Fibroblast of skin of right quadriceps (primary cell): ENCODE data around the gene MYO5C.
"Not testable (repeated sequence)": the region's sequence is repeated elsewhere in the genome, so short reads cannot be mapped to it uniquely, and the experiment has no call there.

Experiments
- DNase-seq: peaks from one replicate; pipeline ENCODE4 v3.0.0-alpha.2; 2013

The MYO5C gene

GRCh38 chr15:52165494-52166131, 130.0 kb downstream of the MYO5C start:
- DNase-seq = not testable (repeated sequence)

- peak; percentile 25 for DNase-seq
Measured at GRCh38 chr15:52164631-52165265, 130.9 kb downstream of the MYO5C start.

- DNase-seq = no peak
Measured at GRCh38 chr15:52163321-52164190, 132.0 kb downstream of the MYO5C start.

GRCh38 chr15:52162876-52163275, 132.7 kb downstream of the MYO5C start:
- DNase-seq = no peak

GRCh38 chr15:52162260-52162659, 133.3 kb downstream of the MYO5C start:
- DNase-seq = peak; percentile 8

- no peak for DNase-seq
Measured at GRCh38 chr15:52161406-52161966, 134.1 kb downstream of the MYO5C start.

GRCh38 chr15:52159645-52160044, 136.0 kb downstream of the MYO5C start:
- no peak for DNase-seq

GRCh38 chr15:52158084-52158765, 137.4 kb downstream of the MYO5C start:
- no peak for DNase-seq

GRCh38 chr15:52155878-52156277, 139.7 kb downstream of the MYO5C start:
- DNase-seq = no peak

- no peak for DNase-seq
Measured at GRCh38 chr15:52154896-52155865, 140.4 kb downstream of the MYO5C start.

GRCh38 chr15:52153900-52154895, 141.4 kb downstream of the MYO5C start:
- no peak for DNase-seq

GRCh38 chr15:52151353-52151752, 144.3 kb downstream of the MYO5C start:
- DNase-seq = no peak

- DNase-seq = no peak
Measured at GRCh38 chr15:52150871-52151270, 144.7 kb downstream of the MYO5C start.

- no peak for DNase-seq
Measured at GRCh38 chr15:52150043-52150825, 145.4 kb downstream of the MYO5C start.

- DNase-seq = no peak
Measured at GRCh38 chr15:52148403-52148802, 147.2 kb downstream of the MYO5C start.

- DNase-seq = no peak
Measured at GRCh38 chr15:52146776-52147175, 148.8 kb downstream of the MYO5C start.

GRCh38 chr15:52146261-52146660, 149.3 kb downstream of the MYO5C start:
- DNase-seq = no peak

GRCh38 chr15:52144656-52145178, 150.9 kb downstream of the MYO5C start:
- peak; percentile 55 for DNase-seq

GRCh38 chr15:52143873-52144272, 151.7 kb downstream of the MYO5C start:
- peak; percentile 96 for DNase-seq
